Measurements from ENCODE around the gene EXOC8.

The EXOC8 gene

GRCh38 chr1:231318568-231318967, 19.1 kb downstream of the EXOC8 start:
- Histone ChIP-seq H3K9ac (ENCODE audit: low read depth in 1 of 2, low read length in 2 of 2) (no peak overlapping the region), H3K4me3 (ENCODE audit: low read length in 2 of 2) (no peak overlapping the region)

DNA sequence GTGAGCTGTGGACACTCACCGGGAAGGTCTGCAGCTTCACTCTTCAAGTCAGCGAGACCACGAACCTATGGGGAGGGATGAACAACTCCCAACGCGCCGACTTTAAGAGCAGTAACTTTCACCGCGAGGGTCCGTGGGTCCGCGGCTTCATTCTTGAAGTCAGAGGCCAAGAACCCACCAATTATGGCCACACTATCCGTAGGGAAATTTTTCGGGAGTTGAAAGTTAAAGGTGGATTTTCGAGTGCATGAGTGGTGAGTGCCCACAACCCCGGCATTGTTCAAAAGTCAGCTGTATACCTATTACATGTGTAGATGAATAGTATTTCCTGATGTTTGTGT, 19.7 kb downstream of the EXOC8 start:
- no peaks in the 10 kb centered on the region for H3K9me3 ChIP-seq (ENCODE audit: control insufficient read depth in 2 of 2, low read length in 2 of 2)
- H3K9ac ChIP-seq (ENCODE audit: low read depth in 1 of 2, low read length in 2 of 2) = no peak overlapping the region
- H3K4me1 ChIP-seq (ENCODE audit: control insufficient read depth in 2 of 2, insufficient read depth in 2 of 2, low read length in 2 of 2) = no peaks in the 10 kb centered on the region
- no peak overlapping the region for H3K4me3 ChIP-seq (ENCODE audit: low read length in 2 of 2)
- H3K27me3 ChIP-seq (ENCODE audit: control insufficient read depth in 2 of 2, insufficient read depth in 2 of 2, low read length in 2 of 2) = no peaks in the 10 kb centered on the region
- H3K36me3 ChIP-seq (ENCODE audit: control insufficient read depth in 2 of 2, insufficient read depth in 2 of 2, low read length in 2 of 2) = no peaks in the 10 kb centered on the region
- H3K27ac ChIP-seq (ENCODE audit: low read depth in 2 of 2, low read length in 2 of 2) = no peak overlapping the region

More at GRCh38 chr1:231318568-231318967, 19.1 kb downstream of the EXOC8 start:
- no peak overlapping the region for H3K27ac ChIP-seq (ENCODE audit: low read depth in 2 of 2, low read length in 2 of 2)
- H3K9me3 ChIP-seq (ENCODE audit: control insufficient read depth in 2 of 2, low read length in 2 of 2) = no peaks in the 10 kb centered on the region
- H3K36me3 ChIP-seq (ENCODE audit: control insufficient read depth in 2 of 2, insufficient read depth in 2 of 2, low read length in 2 of 2) = no peaks in the 10 kb centered on the region
- H3K27me3 ChIP-seq (ENCODE audit: control insufficient read depth in 2 of 2, insufficient read depth in 2 of 2, low read length in 2 of 2) = no peaks in the 10 kb centered on the region
- no peaks in the 10 kb centered on the region for H3K4me1 ChIP-seq (ENCODE audit: control insufficient read depth in 2 of 2, insufficient read depth in 2 of 2, low read length in 2 of 2)

GRCh38 chr1:231317306-231318014, 20.2 kb downstream of the EXOC8 start:
- Histone ChIP-seq H3K27ac (ENCODE audit: low read depth in 2 of 2, low read length in 2 of 2) (no peak overlapping the region), H3K4me3 (ENCODE audit: low read length in 2 of 2) (no peak overlapping the region), H3K9ac (ENCODE audit: low read depth in 1 of 2, low read length in 2 of 2) (no peak overlapping the region), H3K27me3 (ENCODE audit: control insufficient read depth in 2 of 2, insufficient read depth in 2 of 2, low read length in 2 of 2) (no peaks in the 10 kb centered on the region), H3K4me1 (ENCODE audit: control insufficient read depth in 2 of 2, insufficient read depth in 2 of 2, low read length in 2 of 2) (no peaks in the 10 kb centered on the region), H3K36me3 (ENCODE audit: control insufficient read depth in 2 of 2, insufficient read depth in 2 of 2, low read length in 2 of 2) (no peaks in the 10 kb centered on the region), H3K9me3 (ENCODE audit: control insufficient read depth in 2 of 2, low read length in 2 of 2) (no peaks in the 10 kb centered on the region)

GRCh38 chr1:231315887-231316286, 21.8 kb downstream of the EXOC8 start:
- Histone ChIP-seq H3K9ac (ENCODE audit: low read depth in 1 of 2, low read length in 2 of 2) (no peak overlapping the region), H3K9me3 (ENCODE audit: control insufficient read depth in 2 of 2, low read length in 2 of 2) (no peaks in the 10 kb centered on the region), H3K4me1 (ENCODE audit: control insufficient read depth in 2 of 2, insufficient read depth in 2 of 2, low read length in 2 of 2) (no peaks in the 10 kb centered on the region), H3K27ac (ENCODE audit: low read depth in 2 of 2, low read length in 2 of 2) (no peak overlapping the region), H3K36me3 (ENCODE audit: control insufficient read depth in 2 of 2, insufficient read depth in 2 of 2, low read length in 2 of 2) (no peaks in the 10 kb centered on the region), H3K27me3 (ENCODE audit: control insufficient read depth in 2 of 2, insufficient read depth in 2 of 2, low read length in 2 of 2) (no peaks in the 10 kb centered on the region), H3K4me3 (ENCODE audit: low read length in 2 of 2) (no peak overlapping the region)

- Histone ChIP-seq H3K4me1 (ENCODE audit: control insufficient read depth in 2 of 2, insufficient read depth in 2 of 2, low read length in 2 of 2) (no peaks in the 10 kb centered on the region), H3K9ac (ENCODE audit: low read depth in 1 of 2, low read length in 2 of 2) (no peak overlapping the region), H3K27me3 (ENCODE audit: control insufficient read depth in 2 of 2, insufficient read depth in 2 of 2, low read length in 2 of 2) (no peaks in the 10 kb centered on the region), H3K4me3 (ENCODE audit: low read length in 2 of 2) (no peak overlapping the region), H3K9me3 (ENCODE audit: control insufficient read depth in 2 of 2, low read length in 2 of 2) (no peaks in the 10 kb centered on the region), H3K36me3 (ENCODE audit: control insufficient read depth in 2 of 2, insufficient read depth in 2 of 2, low read length in 2 of 2) (no peaks in the 10 kb centered on the region), H3K27ac (ENCODE audit: low read depth in 2 of 2, low read length in 2 of 2) (no peak overlapping the region)
Measured at GRCh38 chr1:231313661-231314060, 24.0 kb downstream of the EXOC8 start.

GRCh38 chr1:231312432-231312788, 25.2 kb downstream of the EXOC8 start:
- Histone ChIP-seq H3K27ac (ENCODE audit: low read depth in 2 of 2, low read length in 2 of 2) (no peak overlapping the region), H3K27me3 (ENCODE audit: control insufficient read depth in 2 of 2, insufficient read depth in 2 of 2, low read length in 2 of 2) (no peaks in the 10 kb centered on the region), H3K4me3 (ENCODE audit: low read length in 2 of 2) (no peak overlapping the region), H3K4me1 (ENCODE audit: control insufficient read depth in 2 of 2, insufficient read depth in 2 of 2, low read length in 2 of 2) (no peaks in the 10 kb centered on the region), H3K36me3 (ENCODE audit: control insufficient read depth in 2 of 2, insufficient read depth in 2 of 2, low read length in 2 of 2) (no peaks in the 10 kb centered on the region), H3K9me3 (ENCODE audit: control insufficient read depth in 2 of 2, low read length in 2 of 2) (no peaks in the 10 kb centered on the region), H3K9ac (ENCODE audit: low read depth in 1 of 2, low read length in 2 of 2) (no peak overlapping the region)

DNA sequence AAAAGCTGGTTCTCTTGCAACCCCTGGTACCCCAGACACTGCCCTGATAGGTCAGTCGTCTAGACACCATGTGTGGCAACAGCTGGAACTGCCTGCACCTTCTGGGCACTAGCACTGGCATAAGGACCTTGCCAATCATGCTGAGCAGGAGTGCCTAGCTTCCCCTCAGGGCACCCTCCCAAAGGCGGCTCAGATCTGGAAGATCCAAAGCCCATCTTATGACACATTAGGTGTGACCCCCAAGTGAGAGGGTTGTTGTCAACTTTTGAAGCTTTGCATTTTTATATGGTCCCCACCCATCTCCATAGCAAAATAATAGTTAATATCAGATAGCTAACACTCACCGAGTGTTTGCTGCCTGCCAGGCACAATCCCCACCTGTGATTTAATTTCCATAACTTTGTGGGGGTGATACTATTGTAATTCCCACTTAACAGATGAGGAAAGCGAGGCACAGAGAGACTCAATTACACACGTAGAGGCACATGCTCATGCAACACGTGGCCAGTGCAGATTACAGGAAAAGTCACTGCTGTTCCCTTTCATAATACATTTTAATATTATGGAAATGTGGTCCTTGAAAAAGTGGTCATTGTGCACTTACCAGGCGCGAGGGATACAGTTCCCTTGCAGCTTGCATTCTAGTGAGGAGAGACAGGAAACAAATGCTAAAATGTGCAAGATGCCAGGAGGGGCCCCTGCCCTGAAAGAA, 25.8 kb downstream of the EXOC8 start:
- Histone ChIP-seq H3K27ac (ENCODE audit: low read depth in 2 of 2, low read length in 2 of 2) (no peak overlapping the region), H3K36me3 (ENCODE audit: control insufficient read depth in 2 of 2, insufficient read depth in 2 of 2, low read length in 2 of 2) (no peaks in the 10 kb centered on the region), H3K4me3 (ENCODE audit: low read length in 2 of 2) (no peak overlapping the region), H3K9me3 (ENCODE audit: control insufficient read depth in 2 of 2, low read length in 2 of 2) (no peaks in the 10 kb centered on the region), H3K4me1 (ENCODE audit: control insufficient read depth in 2 of 2, insufficient read depth in 2 of 2, low read length in 2 of 2) (no peaks in the 10 kb centered on the region), H3K27me3 (ENCODE audit: control insufficient read depth in 2 of 2, insufficient read depth in 2 of 2, low read length in 2 of 2) (no peaks in the 10 kb centered on the region), H3K9ac (ENCODE audit: low read depth in 1 of 2, low read length in 2 of 2) (no peak overlapping the region)

DNA sequence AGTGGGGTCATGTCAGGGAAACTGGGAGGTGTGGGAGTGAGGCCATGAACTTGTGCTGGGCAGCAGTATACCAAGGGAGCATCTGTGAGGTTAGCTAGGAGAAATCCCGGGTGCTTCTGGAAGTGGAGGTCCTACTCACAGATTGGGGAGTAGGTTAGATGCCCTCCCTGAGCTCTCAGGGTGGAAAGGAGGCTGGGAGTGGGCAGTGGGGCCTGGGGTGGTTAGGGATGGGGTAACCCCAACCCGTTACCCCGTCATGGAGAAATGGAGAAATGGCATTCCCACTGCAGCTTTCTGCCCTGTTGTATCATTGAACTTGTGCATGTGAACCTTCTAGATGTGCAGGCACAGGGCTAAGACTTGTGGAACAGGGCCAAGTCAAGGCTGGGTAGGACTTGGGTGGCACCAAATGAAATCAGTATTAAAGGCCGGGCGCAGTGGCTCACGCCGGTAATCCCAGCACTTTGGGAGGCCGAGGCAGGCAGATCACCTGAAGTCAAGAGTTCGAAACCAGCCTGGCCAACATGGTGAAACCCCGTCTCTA, 27.2 kb downstream of the EXOC8 start:
- Histone ChIP-seq H3K27ac (ENCODE audit: low read depth in 2 of 2, low read length in 2 of 2) (no peak overlapping the region), H3K4me3 (ENCODE audit: low read length in 2 of 2) (no peak overlapping the region), H3K9ac (ENCODE audit: low read depth in 1 of 2, low read length in 2 of 2) (no peak overlapping the region), H3K36me3 (ENCODE audit: control insufficient read depth in 2 of 2, insufficient read depth in 2 of 2, low read length in 2 of 2) (no peaks in the 10 kb centered on the region), H3K4me1 (ENCODE audit: control insufficient read depth in 2 of 2, insufficient read depth in 2 of 2, low read length in 2 of 2) (no peaks in the 10 kb centered on the region), H3K9me3 (ENCODE audit: control insufficient read depth in 2 of 2, low read length in 2 of 2) (no peaks in the 10 kb centered on the region), H3K27me3 (ENCODE audit: control insufficient read depth in 2 of 2, insufficient read depth in 2 of 2, low read length in 2 of 2) (no peaks in the 10 kb centered on the region)

GRCh38 chr1:231301990-231302389, 35.7 kb downstream of the EXOC8 start:
- H3K4me3 ChIP-seq (ENCODE audit: low read length in 2 of 2) = no peak overlapping the region
- H3K4me1 ChIP-seq (ENCODE audit: control insufficient read depth in 2 of 2, insufficient read depth in 2 of 2, low read length in 2 of 2) = no peaks in the 10 kb centered on the region
- H3K9ac ChIP-seq (ENCODE audit: low read depth in 1 of 2, low read length in 2 of 2) = no peak overlapping the region
- H3K9me3 ChIP-seq (ENCODE audit: control insufficient read depth in 2 of 2, low read length in 2 of 2) = no peaks in the 10 kb centered on the region
- H3K36me3 ChIP-seq (ENCODE audit: control insufficient read depth in 2 of 2, insufficient read depth in 2 of 2, low read length in 2 of 2) = no peaks in the 10 kb centered on the region
- no peak overlapping the region for H3K27ac ChIP-seq (ENCODE audit: low read depth in 2 of 2, low read length in 2 of 2)
- no peaks in the 10 kb centered on the region for H3K27me3 ChIP-seq (ENCODE audit: control insufficient read depth in 2 of 2, insufficient read depth in 2 of 2, low read length in 2 of 2)

DNA sequence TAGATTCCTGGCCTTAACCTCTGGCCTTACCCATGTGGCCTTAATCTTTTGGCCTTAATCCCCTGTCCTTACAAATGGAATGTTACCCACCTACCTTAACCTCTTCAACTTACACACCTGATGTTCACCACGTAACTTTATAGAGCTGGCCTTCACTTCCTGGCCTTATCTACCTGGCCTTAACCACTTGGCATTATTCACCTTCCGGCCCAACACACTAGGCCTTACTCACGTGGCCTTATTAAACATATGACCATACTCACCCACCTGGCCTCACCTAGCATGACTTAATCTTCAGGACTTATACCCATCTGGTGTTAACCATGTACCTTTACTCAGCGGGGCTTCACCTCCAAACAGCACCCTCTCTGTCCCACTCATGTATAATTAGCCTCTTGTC, 41.7 kb downstream of the EXOC8 start:
- Histone ChIP-seq H3K9me3 (ENCODE audit: control insufficient read depth in 2 of 2, low read length in 2 of 2) (no peaks in the 10 kb centered on the region), H3K4me1 (ENCODE audit: control insufficient read depth in 2 of 2, insufficient read depth in 2 of 2, low read length in 2 of 2) (no peaks in the 10 kb centered on the region), H3K36me3 (ENCODE audit: control insufficient read depth in 2 of 2, insufficient read depth in 2 of 2, low read length in 2 of 2) (no peaks in the 10 kb centered on the region), H3K27me3 (ENCODE audit: control insufficient read depth in 2 of 2, insufficient read depth in 2 of 2, low read length in 2 of 2) (no peaks in the 10 kb centered on the region), H3K9ac (ENCODE audit: low read depth in 1 of 2, low read length in 2 of 2) (no peak overlapping the region), H3K27ac (ENCODE audit: low read depth in 2 of 2, low read length in 2 of 2) (no peak overlapping the region), H3K4me3 (ENCODE audit: low read length in 2 of 2) (no peak overlapping the region)

All from mucosa of rectum (tissue), 2 donors.